HepG2 (cell line): ENCODE data around the gene ADM. TPM values are rescaled to one million over a fixed set of nuclear protein-coding genes. Genes with fewer than 3 reads are reported as not detected.

Experiments used
- BCL6 ChIP-seq: IDR thresholded peaks from 2 replicates; pipeline ENCODE4 v1.6.1; 2016; ENCODE audit warnings: missing genetic modification reagents, missing compliant biosample characterization
- JUNB ChIP-seq: sonication (generic); formaldehyde crosslinking; IDR thresholded peaks from 2 replicates; pipeline ENCODE4 v1.8.0; 2022; ENCODE audit warnings: missing genetic modification reagents, mild to moderate bottlenecking, borderline replicate concordance
- NR2F1 ChIP-seq, 2 experiments: fragments of 450-650 bp in 1 of 2; formaldehyde crosslinking in 1 of 2; IDR thresholded peaks; 2 replicates each; pipeline versions ENCODE4 v1.5.0 to v1.6.1; 2016 to 2020; ENCODE audit warnings: mild to moderate bottlenecking in 1 of 2, missing compliant biosample characterization in 1 of 2, missing genetic modification reagents in 1 of 2, moderate library complexity in 1 of 2
- REPIN1 ChIP-seq: sonication (generic); formaldehyde crosslinking; IDR thresholded peaks from 2 replicates; pipeline ENCODE4 v1.8.0; 2022; ENCODE audit warnings: missing genetic modification reagents, low read depth, mild to moderate bottlenecking, borderline replicate concordance
- SAFB2 ChIP-seq: sonication (generic); formaldehyde crosslinking; IDR thresholded peaks from 2 replicates; pipeline ENCODE4 v1.5.1; 2020; ENCODE audit warnings: missing genetic modification reagents, low read depth, mild to moderate bottlenecking, borderline replicate concordance
- SKI ChIP-seq: fragments of 450-650 bp; IDR thresholded peaks from one replicate; pipeline ENCODE4 v1.6.1; 2018; ENCODE audit warnings: mild to moderate bottlenecking; ENCODE audit not compliant: partially characterized antibody
- ZBTB4 ChIP-seq: sonication (generic); formaldehyde crosslinking; IDR thresholded peaks from 2 replicates; pipeline ENCODE4 v1.4.0; 2020; ENCODE audit warnings: missing genetic modification reagents, mild to moderate bottlenecking, borderline replicate concordance
- ZGPAT ChIP-seq: IDR thresholded peaks from 2 replicates; pipeline ENCODE4 v1.6.1; 2016; ENCODE audit warnings: mild to moderate bottlenecking
- ZMAT3 ChIP-seq: sonication (generic); formaldehyde crosslinking; conservative IDR thresholded peaks from 2 replicates; pipeline ENCODE4 v1.7.0; 2021; ENCODE audit warnings: missing genetic modification reagents
- ZNF343 ChIP-seq: sonication (generic); formaldehyde crosslinking; IDR thresholded peaks from 2 replicates; pipeline ENCODE4 v1.4.0; 2020; ENCODE audit warnings: mild to moderate bottlenecking, missing genetic modification reagents
- ZNF530 ChIP-seq: sonication (generic); formaldehyde crosslinking; IDR thresholded peaks from 2 replicates; pipeline ENCODE4 v1.5.0; 2020; ENCODE audit warnings: low read depth, mild to moderate bottlenecking, missing genetic modification reagents
- ZNF678 ChIP-seq: sonication (generic); formaldehyde crosslinking; IDR thresholded peaks from 2 replicates; pipeline ENCODE4 v1.4.0; 2020; ENCODE audit warnings: mild to moderate bottlenecking, missing genetic modification reagents
- ZNF703 ChIP-seq: sonication (generic); formaldehyde crosslinking; IDR thresholded peaks from 2 replicates; pipeline ENCODE4 v1.5.1; 2020; ENCODE audit warnings: missing genetic modification reagents, mild to moderate bottlenecking, moderate library complexity, borderline replicate concordance
- ZNF737 ChIP-seq: sonication (generic); formaldehyde crosslinking; IDR thresholded peaks from 2 replicates; pipeline ENCODE4 v1.5.0; 2020; ENCODE audit warnings: missing genetic modification reagents, mild to moderate bottlenecking, borderline replicate concordance
- polyA plus RNA-seq, 8 experiments: library from polyadenylated mRNA; depleted of rRNA in 3 of 8; stranded (reverse) in 7 of 8; unstranded in 1 of 8; fragments of >200 nt; fragmentation: Illumina TruSeq in 4 of 8; extraction: Trizol in 4 of 8; gene quantifications; 2 replicates each; pipeline versions ENCODE4 v1.2.1 to v1.2.3, GENCODE V29; 2011 to 2016; ENCODE audit warnings: low read depth in 4 of 8, missing spikeins in 1 of 8, mixed read lengths in 1 of 8; ENCODE audit not compliant: insufficient read depth in 1 of 8
- total RNA-seq, 5 experiments: library from RNA; depleted of rRNA; stranded (reverse); fragments of >200 nt; fragmentation: Illumina TruSeq; extraction: Trizol; gene quantifications; 2 replicates each; pipeline ENCODE4 v1.2.3, GENCODE V29; 2016; ENCODE audit warnings: low read depth in 1 of 5
- TF ChIP-seq, protein P1 (sequence below): sonication (generic); formaldehyde crosslinking; IDR thresholded peaks from one replicate; pipeline ENCODE4 v1.5.1; 2020; ENCODE audit warnings: mild to moderate bottlenecking, missing genetic modification reagents; ENCODE audit errors: not compliant biosample characterization

The ADM gene
- total and polyA plus RNA-seq, 2 of the 13 experiments (the other 11 are each of a cell fraction or from before 2014, with no cell fraction given), result 10.7 to 26.1 TPM

DNA sequence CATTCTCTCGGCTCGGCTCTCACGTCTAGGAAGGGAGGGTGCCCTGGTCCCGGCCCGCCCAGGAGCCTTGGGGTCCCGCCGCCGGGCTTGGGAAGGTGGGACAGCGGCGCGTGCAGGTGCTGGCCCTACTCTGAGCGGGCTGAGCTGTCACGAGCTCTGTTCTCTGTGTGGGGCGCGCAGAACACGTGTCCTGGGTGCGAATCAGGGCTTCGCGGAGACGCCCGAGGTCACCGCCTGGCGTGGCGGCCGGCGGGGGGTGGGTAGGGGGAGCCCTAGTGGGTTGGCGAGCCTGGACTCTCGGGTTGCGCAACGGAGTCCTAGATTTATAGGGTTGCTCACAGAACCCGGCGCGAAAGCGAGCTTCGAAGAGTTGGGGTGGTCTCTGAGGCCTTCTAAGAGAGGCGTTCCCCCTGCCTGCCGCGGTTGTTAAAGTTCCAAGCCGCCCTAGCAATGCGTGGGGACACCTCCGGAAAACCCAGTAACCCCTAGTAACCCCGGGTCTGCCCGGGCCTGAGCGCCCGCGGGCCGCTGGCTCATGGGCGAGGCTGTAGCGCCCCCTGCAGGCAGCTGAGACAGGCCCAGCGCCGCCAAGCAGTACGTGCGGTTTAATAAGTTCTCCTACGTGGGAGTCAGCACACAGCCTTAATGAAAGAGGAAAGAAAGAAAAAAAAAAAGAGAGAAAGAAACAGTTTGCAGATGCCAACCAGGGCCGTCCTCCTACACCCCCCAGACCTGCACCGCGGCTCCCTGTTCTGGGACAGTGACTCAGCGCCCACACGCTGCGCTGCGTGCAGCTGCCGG is 2.7 kb downstream of the ADM start (continued):
- peak in 1 of 2 experiments; percentile 51; a peak in 1 of 4 replicates for TF ChIP-seq NR2F1 (CRISPR knock-in tag; IDR thresholded peaks at IDR 0.05)
- peak; percentile 50 for TF ChIP-seq ZGPAT (CRISPR knock-in tag)
- no peak for TF ChIP-seq ZNF703 (CRISPR knock-in tag)
- no peak for TF ChIP-seq REPIN1
- no peak for TF ChIP-seq ZNF530 (CRISPR knock-in tag)
- no peak; the same call in 1 of the 2 replicates for TF ChIP-seq JUNB (CRISPR knock-in tag)
- no peak for TF ChIP-seq ZNF678 (CRISPR knock-in tag)
- peak; percentile 47 for TF ChIP-seq SKI
- 0 out of 2 replicates have a peak, but pooled peaks have one; percentile 36 for TF ChIP-seq ZMAT3 (CRISPR knock-in tag)
- TF ChIP-seq ZNF343, result no peak
- TF ChIP-seq, protein P1, sequence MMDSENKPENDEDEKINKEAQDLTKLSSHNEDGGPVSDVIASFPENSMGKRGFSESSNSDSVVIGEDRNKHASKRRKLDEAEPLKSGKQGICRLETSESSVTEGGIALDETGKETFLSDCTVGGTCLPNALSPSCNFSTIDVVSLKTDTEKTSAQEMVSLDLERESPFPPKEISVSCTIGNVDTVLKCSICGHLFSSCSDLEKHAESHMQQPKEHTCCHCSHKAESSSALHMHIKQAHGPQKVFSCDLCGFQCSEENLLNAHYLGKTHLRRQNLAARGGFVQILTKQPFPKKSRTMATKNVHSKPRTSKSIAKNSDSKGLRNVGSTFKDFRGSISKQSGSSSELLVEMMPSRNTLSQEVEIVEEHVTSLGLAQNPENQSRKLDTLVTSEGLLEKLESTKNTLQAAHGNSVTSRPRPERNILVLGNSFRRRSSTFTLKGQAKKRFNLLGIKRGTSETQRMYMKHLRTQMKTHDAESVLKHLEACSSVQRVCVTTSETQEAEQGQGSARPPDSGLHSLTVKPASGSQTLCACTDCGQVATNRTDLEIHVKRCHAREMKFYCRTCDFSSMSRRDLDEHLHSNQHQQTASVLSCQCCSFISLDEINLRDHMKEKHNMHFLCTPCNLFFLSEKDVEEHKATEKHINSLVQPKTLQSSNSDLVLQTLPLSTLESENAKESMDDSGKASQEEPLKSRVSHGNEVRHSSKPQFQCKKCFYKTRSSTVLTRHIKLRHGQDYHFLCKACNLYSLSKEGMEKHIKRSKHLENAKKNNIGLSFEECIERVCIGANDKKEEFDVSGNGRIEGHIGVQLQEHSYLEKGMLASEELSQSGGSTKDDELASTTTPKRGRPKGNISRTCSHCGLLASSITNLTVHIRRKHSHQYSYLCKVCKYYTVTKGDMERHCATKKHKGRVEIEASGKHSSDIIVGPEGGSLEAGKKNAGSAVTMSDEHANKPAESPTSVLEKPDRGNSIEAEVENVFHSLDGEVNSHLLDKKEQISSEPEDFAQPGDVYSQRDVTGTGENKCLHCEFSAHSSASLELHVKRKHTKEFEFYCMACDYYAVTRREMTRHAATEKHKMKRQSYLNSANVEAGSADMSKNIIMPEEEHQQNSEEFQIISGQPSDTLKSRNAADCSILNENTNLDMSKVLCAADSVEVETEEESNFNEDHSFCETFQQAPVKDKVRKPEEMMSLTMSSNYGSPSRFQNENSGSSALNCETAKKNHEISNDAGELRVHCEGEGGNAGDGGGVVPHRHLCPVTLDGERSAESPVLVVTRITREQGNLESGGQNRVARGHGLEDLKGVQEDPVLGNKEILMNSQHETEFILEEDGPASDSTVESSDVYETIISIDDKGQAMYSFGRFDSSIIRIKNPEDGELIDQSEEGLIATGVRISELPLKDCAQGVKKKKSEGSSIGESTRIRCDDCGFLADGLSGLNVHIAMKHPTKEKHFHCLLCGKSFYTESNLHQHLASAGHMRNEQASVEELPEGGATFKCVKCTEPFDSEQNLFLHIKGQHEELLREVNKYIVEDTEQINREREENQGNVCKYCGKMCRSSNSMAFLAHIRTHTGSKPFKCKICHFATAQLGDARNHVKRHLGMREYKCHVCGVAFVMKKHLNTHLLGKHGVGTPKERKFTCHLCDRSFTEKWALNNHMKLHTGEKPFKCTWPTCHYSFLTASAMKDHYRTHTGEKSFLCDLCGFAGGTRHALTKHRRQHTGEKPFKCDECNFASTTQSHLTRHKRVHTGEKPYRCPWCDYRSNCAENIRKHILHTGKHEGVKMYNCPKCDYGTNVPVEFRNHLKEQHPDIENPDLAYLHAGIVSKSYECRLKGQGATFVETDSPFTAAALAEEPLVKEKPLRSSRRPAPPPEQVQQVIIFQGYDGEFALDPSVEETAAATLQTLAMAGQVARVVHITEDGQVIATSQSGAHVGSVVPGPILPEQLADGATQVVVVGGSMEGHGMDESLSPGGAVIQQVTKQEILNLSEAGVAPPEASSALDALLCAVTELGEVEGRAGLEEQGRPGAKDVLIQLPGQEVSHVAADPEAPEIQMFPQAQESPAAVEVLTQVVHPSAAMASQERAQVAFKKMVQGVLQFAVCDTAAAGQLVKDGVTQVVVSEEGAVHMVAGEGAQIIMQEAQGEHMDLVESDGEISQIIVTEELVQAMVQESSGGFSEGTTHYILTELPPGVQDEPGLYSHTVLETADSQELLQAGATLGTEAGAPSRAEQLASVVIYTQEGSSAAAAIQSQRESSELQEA (CRISPR knock-in tag), result no peak
- TF ChIP-seq ZBTB4 (CRISPR knock-in tag), result no peak
- TF ChIP-seq ZNF737, result no peak
- no peak; the same call in 1 of the 2 replicates for TF ChIP-seq SAFB2 (CRISPR knock-in tag)
- peak; percentile 41 for TF ChIP-seq BCL6 (CRISPR knock-in tag)
